NCI-H345 treated with DMSO at 0.1 percent for 48 hours (cell line): ENCODE measurements around the gene ASB13.

Experiments
- DNase-seq: peaks from one replicate; lab custom pipeline; 2025; ENCODE audit not compliant: unreplicated experiment; lab: John Stamatoyannopoulos, UW

ASB13 gene, protein sequence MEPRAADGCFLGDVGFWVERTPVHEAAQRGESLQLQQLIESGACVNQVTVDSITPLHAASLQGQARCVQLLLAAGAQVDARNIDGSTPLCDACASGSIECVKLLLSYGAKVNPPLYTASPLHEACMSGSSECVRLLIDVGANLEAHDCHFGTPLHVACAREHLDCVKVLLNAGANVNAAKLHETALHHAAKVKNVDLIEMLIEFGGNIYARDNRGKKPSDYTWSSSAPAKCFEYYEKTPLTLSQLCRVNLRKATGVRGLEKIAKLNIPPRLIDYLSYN

DNA sequence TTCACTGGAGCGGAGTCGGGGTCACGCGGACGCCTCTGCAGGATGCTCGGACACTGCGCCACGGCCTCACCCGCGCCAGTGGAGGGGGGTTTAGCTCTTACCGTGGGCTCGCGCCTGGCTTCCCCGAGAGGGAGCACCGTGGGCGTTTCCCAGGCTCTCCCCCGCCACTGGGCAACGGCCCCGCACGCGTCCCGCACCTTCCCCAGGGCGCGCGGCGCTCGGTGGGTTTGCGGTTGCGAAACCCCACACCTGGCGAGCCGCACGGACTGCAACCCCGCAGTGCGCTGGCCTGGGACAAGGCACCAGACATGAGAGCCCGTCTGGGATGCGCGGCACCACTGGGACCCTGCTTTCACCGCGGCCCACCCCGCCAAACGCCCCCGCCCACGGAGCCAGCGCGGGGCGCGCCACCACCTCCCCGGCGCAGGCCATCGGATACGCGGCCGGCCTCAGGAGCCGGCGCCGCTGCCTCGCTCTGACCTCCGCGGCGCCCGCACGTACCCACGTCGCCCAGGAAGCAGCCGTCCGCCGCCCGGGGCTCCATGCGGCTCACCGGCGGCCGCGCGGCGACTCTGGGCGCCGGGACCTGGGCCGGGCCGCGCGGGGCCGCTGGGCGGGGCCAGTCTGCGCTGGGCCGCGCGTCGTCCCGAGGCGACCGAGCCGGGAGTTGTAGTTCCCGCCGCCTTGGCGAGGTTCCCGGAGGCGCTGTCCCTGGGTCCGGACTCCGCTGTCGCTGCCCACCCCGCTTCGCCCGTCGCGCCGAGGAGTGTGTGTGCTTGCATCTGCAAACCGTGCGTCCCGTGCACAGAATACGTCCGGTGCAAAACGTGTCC, at the start of gene ASB13:
ASB13 (minus strand) TSS at position 588 of the 833 bp plus-strand sequence; CDS start at position 544, 44 bp downstream.
- DNase-seq: no peak

DNA sequence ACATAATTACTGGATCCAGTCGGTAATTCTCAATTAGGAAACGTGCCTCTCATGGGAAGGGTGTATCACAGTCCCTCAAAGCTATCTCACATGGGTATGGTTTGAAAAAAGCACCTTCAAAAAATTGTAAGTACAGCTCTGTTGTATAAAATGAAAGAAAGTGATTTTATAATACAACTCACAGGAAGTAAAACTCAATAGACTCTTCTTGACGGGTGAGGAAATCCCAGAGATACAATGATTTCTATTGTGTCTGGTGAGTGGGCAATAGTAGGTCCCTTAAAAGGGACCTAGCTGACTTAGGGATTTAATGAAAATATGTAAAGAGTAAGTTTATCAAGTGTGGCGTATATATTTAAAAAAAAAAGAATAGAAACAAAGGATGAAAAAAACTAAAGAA, 45.2 kb upstream of the ASB13 start:
- no peak for DNase-seq

DNA sequence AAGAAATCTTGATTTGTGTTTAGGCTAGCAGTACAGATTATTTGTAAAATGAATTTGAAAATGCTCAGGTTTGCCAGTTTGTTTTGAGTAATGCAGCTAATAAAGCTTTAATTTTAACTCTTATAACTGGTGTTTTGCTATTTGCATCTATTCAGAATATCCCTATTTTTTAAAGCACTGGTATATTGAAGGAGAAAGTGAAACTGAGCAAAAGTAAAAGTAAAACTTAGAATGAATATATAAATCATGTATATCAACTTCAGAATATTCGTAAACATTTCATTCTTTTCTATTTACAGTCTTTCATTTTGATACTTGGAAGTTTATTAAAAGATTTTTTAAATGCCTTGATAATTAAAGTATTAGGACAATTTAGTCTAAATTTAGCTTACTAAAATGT, 44.5 kb upstream of the ASB13 start:
- DNase-seq: no peak

DNA sequence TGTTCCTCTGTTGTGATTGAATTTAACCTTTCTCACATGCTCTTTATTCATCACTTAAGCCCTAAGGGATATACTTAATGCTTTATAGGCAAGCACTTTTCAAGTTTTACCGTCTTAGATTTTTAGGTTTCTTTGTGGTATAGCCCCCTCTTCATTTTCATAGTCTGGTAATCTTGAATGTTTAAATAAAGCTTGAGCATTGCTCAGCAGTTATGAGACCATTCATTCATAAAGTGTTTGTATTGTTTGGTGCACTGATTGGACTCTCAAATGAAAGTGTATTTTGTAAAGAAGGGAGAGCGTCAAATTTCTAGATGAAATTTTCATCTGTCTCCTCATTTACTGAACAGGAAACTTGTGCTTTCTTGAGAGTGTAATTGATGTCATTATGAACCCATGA, 43.5 kb upstream of the ASB13 start:
- DNase-seq: no peak

DNA sequence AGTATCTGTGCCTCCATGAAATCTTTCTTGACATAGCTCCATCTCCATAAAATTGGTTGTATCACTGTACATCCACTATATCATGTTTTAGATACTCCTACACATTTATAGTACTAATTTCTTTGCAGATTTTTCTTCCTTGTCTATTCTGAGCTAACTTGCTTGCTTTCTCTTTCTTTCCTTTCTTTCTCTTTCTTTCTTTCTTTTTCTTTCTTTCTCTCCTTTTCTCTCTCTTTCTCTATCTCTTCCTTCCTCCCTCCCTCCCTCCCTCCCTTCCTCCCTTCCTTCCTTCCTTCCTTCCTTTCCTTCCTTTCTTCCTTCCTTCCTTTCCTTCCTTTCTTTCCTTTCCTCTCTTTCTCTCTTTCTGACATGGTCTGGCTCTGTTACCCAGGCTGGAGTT, 42.0 kb upstream of the ASB13 start:
- no peak for DNase-seq

DNA sequence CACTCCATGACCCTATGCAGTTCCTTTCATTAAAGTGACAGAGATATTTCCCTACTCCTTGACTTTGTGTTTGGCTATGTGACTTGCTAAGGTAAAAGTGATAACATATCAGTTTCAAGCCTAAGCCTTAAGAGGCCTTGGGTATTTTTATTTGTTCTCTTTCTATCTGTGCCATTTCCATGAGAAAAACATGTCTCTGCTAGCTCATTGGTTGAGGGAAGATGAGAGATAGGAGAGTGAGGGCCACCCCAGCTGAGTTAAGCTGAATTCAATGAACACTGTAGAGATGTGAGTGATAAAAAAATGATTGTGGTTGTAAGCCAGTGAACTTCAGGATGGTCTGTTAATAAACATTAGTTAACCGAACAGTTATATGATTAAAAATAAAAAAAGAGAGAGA, 31.7 kb upstream of the ASB13 start:
- DNase-seq: no peak

DNA sequence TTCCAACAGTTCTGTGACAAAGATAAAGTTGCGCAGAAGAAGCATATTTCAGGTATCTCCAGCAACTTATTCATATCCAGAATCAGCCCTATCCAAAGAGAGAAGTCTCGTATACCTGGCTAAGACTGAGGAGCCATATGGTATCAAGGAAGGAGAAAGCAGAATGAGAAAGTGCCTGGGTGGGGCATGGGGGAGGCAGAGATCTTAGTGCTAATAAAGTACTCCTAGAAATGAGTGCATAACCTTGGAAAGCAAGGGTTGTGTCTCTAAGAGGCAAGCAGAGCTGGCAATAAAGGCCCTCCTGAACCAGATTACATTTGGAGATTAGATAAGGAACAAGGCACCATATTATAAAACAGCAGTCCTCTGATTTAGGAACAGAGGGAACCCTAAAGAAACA, 30.9 kb upstream of the ASB13 start:
- DNase-seq: no peak

DNA sequence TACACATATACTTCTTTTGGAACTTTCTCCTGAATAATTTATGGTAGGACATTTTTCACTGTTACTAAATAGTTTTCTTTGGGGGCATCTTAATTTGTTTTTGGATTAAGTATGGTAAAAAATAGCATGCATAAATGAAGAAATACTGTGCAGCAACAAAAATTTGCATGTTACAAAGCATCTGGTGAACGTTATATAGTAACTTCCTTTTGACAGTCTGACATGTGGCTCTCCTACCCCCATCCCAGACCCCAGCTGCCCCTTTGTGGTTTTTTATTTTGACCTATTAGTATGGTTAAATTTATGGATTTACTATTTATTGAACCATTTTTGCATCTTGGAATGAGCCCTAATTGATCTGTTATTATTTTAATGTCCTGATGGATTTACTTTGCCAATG, 28.2 kb upstream of the ASB13 start:
- DNase-seq: no peak

DNA sequence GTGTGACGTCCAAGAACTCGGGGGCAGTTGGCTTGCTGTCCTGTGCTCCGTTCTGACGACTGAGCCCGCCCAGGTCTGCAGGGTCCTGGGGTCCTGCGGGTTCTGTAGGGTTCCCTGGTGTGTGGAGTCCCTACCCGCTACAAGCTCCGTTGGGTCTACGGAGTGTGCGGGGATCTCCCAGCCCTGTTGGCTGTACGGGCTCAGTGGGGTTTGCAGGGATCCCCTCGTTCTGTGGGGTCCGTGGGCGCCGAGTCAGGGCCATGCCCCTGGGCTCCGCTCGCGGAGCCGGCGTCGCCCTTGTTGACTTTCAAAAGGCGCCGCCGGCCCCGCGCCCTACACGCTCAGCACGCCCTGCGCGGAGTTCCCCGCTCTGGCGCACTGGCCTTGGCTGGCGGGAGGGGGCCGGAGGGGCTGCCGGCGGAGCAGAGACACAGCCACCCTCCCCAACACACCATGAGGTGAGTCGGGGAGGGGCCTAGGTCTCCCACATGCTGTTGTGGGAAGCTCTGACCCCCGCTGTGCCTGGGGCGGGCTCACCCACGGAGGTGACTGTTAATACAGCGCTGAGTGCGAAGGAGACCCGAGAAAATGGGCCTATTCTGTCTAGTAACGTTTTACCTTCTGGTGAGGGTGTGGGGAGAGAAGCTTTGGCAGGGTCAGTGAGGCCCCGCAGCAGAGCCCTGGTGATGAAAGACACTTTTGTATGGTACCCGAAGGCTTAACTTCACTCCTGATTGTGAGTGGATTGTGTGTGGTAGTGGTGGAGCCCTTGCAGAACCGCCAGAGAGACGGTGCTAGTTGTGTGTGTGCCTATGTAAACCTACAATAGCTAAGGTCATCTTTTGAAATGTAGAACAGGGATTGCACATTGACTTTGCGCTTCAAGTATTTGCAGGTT, 26.3 kb upstream of the ASB13 start:
- DNase-seq: no peak

DNA sequence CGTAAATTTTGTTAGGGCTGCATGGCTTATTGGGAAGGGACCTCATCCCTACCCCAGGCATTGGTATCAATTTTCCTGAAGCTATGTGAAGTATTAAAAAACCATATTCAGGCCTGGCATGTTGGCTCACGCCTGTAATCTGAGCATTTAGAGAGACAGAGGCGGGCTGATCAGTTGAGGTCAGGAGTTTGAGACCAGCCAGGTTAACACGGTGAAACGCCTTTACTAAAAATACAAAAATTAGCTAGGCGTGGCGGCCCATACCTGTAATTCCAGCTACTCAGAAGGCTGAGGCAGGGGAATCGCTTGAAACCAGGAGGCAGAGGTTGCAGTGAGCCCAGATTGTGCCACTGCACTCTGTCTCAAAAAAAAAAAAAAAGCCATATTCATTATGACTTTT, 25.4 kb upstream of the ASB13 start:
- DNase-seq: no peak

DNA sequence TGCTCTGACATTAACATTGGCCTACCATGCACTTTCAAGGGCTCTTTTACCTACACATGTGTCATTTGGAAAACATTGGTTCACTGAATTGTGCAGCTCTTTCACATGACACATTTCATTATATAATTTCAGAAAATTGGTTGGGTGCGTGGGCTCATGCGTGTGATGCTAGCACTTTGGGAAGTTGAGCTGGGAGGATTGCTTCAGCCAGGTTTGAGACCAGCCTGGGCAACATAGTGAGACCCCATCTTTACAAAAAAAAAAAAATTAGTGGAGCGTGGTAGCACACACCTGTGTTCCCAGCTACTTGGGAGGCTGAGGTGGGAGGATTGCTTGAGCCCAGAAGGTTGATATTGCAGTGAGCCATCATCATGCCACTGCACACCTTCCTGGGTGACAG, 22.2 kb upstream of the ASB13 start:
- DNase-seq: no peak

DNA sequence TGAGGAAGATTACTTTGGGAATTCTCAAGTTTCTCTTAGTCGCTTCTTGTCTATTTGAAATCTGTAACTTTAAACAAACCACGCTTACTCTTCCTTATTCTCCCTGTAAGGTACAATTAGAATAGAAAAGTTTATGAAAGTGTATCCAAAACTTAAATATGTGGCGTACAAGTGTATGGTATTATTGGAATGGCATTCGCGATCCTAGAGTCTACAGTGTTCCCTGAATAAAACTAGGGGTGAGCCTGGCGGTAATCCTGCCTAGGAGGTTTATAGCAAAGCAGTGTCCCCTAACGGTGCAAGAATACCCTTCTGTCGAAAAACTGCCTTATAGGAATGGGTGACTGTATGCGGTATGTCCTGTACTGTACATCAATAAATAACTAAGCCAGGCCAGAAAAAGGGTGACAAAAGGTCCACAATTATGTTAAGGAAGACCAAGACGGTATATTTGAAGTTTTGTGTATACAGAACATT, 19.4 kb upstream of the ASB13 start:
- no peak for DNase-seq

DNA sequence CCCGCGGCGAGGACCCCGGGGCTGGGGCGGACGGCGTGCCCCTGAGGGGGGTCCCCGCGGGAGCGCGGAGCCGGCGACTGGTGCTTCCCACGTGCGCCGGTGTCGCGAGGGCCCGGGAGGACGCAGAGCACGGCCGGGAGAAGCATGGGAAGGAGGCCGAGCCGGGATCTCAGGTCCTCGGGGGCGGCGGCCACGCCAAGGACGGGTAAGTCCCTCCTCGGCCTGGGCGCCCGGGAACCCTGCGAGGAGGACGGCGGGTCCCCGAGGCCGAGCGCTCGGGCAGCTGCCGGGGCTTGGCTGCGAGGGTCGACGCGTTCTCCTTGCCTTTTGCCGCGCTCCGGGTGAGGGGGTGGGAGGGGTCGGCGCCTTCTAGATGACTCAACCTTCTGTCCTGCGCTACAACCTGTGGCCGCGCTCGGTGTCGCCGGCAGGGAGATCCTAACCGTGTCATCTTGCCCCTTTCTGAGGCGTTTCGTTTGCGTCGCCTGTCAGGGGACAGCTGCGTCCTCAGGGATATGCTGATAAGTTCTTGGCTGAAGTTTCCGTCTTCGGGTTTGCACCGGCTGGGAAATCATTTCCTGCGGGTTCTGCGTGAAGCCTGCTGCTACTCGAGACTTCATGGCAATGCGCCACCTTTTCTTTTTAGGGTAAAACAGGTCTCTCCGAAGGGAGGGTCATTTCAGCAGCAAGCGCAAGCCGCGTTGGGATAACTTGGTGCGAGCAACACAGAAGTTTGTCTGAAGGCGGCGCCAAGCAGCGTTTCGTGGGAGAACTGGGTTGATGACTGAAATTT, 18.8 kb upstream of the ASB13 start:
- no peak for DNase-seq

DNA sequence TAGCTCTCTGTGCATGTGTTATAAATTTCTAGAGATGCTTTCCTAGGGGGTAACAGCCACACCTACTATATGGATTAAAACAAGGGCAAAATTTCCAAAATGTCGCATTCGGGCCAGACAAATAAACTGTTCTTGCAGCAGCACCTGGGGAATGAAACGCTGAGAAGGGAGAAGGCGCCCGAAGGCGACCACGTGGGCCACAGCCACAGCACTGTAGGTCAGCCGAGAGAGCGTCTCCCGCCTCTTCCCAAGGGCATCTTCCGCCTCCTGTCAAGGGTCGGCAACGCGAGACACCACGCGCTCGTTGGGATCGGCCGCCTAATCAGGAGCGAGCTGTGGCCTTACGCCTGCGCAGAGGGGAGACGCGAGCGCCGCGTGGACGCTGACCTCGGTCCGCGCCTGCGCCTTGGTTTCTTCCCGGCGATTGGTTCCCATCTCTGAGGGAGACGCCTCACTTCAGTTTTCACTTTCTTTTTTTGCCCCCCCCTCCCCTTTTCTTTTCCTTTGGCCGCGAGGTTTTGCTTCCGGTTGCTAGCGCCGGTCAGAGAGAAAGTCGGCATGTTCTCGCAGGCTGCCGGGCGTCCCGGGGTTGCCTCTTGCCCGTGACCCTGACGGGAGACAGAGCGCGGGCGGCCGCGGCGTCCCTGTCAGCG, 18.0 kb upstream of the ASB13 start, which contains the start of gene TASOR2:
TASOR2 (plus strand) TSS at position 521 of the 653 bp plus-strand sequence. CDS start 35,805 bp downstream, outside the sequence.
- peak; percentile 90 for DNase-seq

DNA sequence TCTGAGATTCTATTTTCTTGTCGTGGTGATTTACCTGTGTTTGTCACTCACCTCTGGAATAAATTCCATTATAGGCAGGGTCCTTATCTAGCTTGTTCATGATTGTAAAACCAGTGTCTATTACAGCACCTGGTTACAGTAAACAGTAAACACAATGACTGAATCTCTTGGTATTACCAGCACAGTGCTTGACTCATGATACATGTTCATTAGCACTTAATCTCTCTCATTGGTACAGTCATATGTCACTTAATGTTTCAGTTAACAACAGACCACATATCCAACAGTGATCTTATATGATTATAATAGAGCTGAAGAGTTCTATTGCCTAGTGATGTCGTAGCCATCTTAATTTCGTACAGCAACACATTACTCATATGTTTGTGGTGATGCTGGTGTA, 16.7 kb upstream of the ASB13 start:
- DNase-seq: no peak

DNA sequence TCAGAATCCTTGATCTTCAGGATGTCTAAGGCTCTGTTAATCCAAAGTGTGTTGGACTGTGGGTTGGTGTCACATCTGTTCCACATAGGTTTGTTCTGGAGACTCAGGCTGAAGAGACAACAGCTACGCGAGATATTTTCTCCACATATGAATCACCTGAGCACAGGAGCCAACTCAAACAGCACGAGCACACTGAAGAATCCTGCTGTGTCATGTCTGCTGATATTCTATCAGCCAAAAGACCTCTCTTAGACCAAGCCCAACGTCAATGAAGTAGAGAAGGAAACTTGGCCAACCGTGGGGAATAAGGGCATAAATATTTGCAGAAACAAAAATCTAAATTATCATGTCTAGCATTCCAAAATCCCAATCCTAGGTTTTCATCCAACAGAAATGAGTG, 15.5 kb upstream of the ASB13 start:
- DNase-seq: no peak

DNA sequence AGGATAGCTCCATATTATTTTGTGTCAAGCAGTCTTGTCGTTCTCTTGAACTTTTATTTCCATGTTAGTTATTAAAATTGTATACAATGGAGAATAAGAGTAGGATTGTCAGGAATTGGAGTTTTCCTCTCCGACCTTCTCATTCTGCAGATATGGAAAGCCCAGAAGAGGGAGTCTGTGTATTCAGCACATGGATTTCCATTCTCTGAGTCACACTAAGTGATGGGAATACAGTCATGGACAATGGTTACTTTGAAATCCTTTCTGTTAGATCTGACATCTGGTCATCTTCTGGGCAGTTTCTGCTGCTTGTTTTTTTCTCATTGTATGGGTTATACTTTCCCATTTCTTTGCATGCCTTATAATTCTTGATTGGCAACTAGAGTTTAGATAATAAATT, 13.2 kb upstream of the ASB13 start:
- no peak for DNase-seq

DNA sequence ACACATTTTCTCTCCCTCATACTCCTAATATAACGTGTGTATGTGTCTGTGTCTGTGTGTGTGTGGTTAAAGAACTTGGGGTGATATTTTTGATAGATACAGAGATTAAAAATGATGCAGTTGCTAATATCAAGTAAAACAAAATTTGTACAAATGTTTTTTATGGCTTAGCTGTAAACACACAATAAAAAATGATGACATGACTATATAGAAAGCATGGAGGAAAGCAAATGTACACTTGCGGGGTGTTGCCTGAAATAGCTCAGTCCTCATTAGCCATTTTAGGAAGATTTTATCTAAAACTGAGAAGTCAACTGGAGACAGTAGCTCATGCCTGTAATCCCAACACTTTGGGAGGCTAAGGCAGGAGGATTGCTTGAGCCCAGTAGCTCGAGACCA, 12.6 kb upstream of the ASB13 start:
- no peak for DNase-seq

DNA sequence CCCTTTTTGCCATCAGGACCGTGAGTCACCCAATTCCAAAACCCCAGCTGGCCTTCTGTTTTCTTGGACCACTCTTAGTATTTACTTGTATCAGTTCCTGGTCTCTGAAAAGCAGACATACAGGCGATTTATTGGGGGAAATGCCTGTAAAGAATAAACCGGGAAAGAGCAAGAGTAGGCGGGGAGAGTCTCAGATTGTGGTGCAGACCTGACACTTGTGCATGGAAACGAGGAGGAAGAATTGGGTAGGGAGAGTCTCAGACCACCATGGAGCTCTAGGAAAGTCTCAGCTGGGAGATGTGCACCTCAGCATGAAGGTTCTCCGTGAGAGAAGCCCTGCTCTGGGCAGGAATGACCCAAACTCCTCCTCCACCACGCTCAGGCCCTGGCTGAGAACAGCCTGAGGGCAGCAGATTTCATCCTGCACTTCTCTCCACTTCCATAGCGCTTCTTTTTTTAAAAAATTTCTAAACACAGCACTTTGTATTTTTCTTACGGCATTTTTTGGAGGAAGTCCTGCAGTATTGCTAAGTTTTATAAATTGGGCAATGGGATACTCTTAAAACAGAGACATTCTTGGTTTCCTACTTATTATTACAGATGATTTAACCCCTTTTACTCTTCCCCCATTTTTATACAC, 12.1 kb upstream of the ASB13 start:
- DNase-seq: no peak
